ENCODE measurements around the gene LPO. TPM values are rescaled to one million over a fixed set of nuclear protein-coding genes. Genes with fewer than 3 reads are reported as not detected.
A peak's percentile ranks its signal among the peaks of the same experiment; 100 is the strongest.

The LPO gene
- total RNA-seq, 1 experiment from 2014 or later: not detected

- no TSS peak for BruUV-seq (replicated peaks)
- Histone ChIP-seq H3K36me3 (ENCODE audit: low read depth, low read length) (no peaks in the 10 kb centered on the region), H3K4me2 (ENCODE audit: low read length) (no peak overlapping the region), H3K9me3 (ENCODE audit: low read length) (no peaks in the 10 kb centered on the region), H3K27ac (ENCODE audit: low read length) (no peak overlapping the region), H3F3A (ENCODE audit: low read length, unreplicated experiment) (no peaks in the 10 kb centered on the region), H3K9ac (ENCODE audit: low read length) (no peak overlapping the region), H3K9me2 (replicated peaks; ENCODE audit: low read length) (no peaks in the 10 kb centered on the region), H3K79me2 (ENCODE audit: low read length) (no peaks in the 10 kb centered on the region), H4K20me1 (ENCODE audit: low read length) (no peaks in the 10 kb centered on the region), H3K27me3 (ENCODE audit: low read length) (peaks cover 36% of the 10 kb centered on the region), H2AFZ (ENCODE audit: low read length) (no peak overlapping the region), H3K4me1 (ENCODE audit: insufficient read depth, low read length) (peaks cover 5% of the 10 kb centered on the region; the same call in 1 of the 2 replicates), H3K4me3 (ENCODE audit: low read length) (no peak overlapping the region)
- intact Hi-C loops (cut with micrococcal nuclease): loop anchor here (5.0 kb wide), 1 partner anchor 201 kb away; no protein-coding TSS in a partner anchor
- CTCF ChIA-PET: no interaction called here
- DNase-seq (no peak), ATAC-seq (no peak)
- TF ChIP-seq EZH2phosphoT487 (IDR thresholded peaks at IDR 0.05; ENCODE audit: borderline replicate concordance, low read length) (no peak), EZH2 (IDR thresholded peaks at IDR 0.05; ENCODE audit: low read length, unreplicated experiment) (no peak), CTCF (conservative IDR thresholded peaks at IDR 0.05; ENCODE audit: low read depth, low read length) (no peak)
- POLR2A ChIA-PET (ENCODE audit: unreplicated experiment): no interaction called here
Observed at GRCh38 chr17:58246781-58247180, 8.4 kb downstream of the LPO start.

- ChIA-PET POLR2A (ENCODE audit: unreplicated experiment) (no interaction called here), CTCF (interaction anchor here (0.6 kb wide), 1 partner anchor 149 kb away, joined by 3 read pairs; no protein-coding TSS in a partner anchor)
- Histone ChIP-seq H3K27me3 (ENCODE audit: low read length) (peaks cover 34% of the 10 kb centered on the region), H3K9me2 (replicated peaks; ENCODE audit: low read length) (no peaks in the 10 kb centered on the region), H3K4me3 (ENCODE audit: low read length) (no peak overlapping the region), H3K79me2 (ENCODE audit: low read length) (no peaks in the 10 kb centered on the region), H3K36me3 (ENCODE audit: low read depth, low read length) (no peaks in the 10 kb centered on the region), H4K20me1 (ENCODE audit: low read length) (no peaks in the 10 kb centered on the region), H3K4me2 (ENCODE audit: low read length) (no peak overlapping the region), H3K9me3 (ENCODE audit: low read length) (no peaks in the 10 kb centered on the region), H3K27ac (ENCODE audit: low read length) (no peak overlapping the region), H3F3A (ENCODE audit: low read length, unreplicated experiment) (no peaks in the 10 kb centered on the region), H3K4me1 (ENCODE audit: insufficient read depth, low read length) (peaks cover 5% of the 10 kb centered on the region; the same call in 1 of the 2 replicates), H3K9ac (ENCODE audit: low read length) (no peak overlapping the region), H2AFZ (ENCODE audit: low read length) (no peak overlapping the region)
- intact Hi-C loops (cut with micrococcal nuclease): loop anchor here (2.0 to 5.0 kb wide), 2 partner anchors 23 to 200 kb away; no protein-coding TSS in a partner anchor
- no TSS peak for BruUV-seq (replicated peaks)
- TF ChIP-seq CTCF (conservative IDR thresholded peaks at IDR 0.05; ENCODE audit: low read depth, low read length) (no peak), EZH2 (IDR thresholded peaks at IDR 0.05; ENCODE audit: low read length, unreplicated experiment) (no peak), EZH2phosphoT487 (IDR thresholded peaks at IDR 0.05; ENCODE audit: borderline replicate concordance, low read length) (no peak)
- ATAC-seq: no peak
- no peak for DNase-seq
Observed at GRCh38 chr17:58247511-58248363, 9.4 kb downstream of the LPO start.

- Histone ChIP-seq H3K79me2 (ENCODE audit: low read length) (no peaks in the 10 kb centered on the region), H3K4me3 (ENCODE audit: low read length) (no peak overlapping the region), H3K36me3 (ENCODE audit: low read depth, low read length) (no peaks in the 10 kb centered on the region), H3K27ac (ENCODE audit: low read length) (no peak overlapping the region), H3K9me2 (replicated peaks; ENCODE audit: low read length) (no peaks in the 10 kb centered on the region), H4K20me1 (ENCODE audit: low read length) (no peaks in the 10 kb centered on the region), H3K9me3 (ENCODE audit: low read length) (no peaks in the 10 kb centered on the region), H2AFZ (ENCODE audit: low read length) (no peak overlapping the region), H3K27me3 (ENCODE audit: low read length) (peaks cover 30% of the 10 kb centered on the region), H3K4me2 (ENCODE audit: low read length) (peak overlapping the region; percentile 79; the same call in 1 of the 2 replicates), H3F3A (ENCODE audit: low read length, unreplicated experiment) (no peaks in the 10 kb centered on the region), H3K4me1 (ENCODE audit: insufficient read depth, low read length) (peaks cover 5% of the 10 kb centered on the region; the same call in 1 of the 2 replicates), H3K9ac (ENCODE audit: low read length) (no peak overlapping the region)
- ATAC-seq (no peak), DNase-seq (no peak)
- ChIA-PET CTCF (interaction anchor here (0.5 kb wide), 1 partner anchor 221 kb away, joined by 9 read pairs; no protein-coding TSS in a partner anchor), POLR2A (ENCODE audit: unreplicated experiment) (no interaction called here)
- TF ChIP-seq EZH2phosphoT487 (IDR thresholded peaks at IDR 0.05; ENCODE audit: borderline replicate concordance, low read length) (no peak), EZH2 (IDR thresholded peaks at IDR 0.05; ENCODE audit: low read length, unreplicated experiment) (no peak), CTCF (conservative IDR thresholded peaks at IDR 0.05; ENCODE audit: low read depth, low read length) (no peak)
- BruUV-seq (replicated peaks): no TSS peak
- intact Hi-C loops (cut with micrococcal nuclease): loop anchor here (2.0 to 5.0 kb wide), 2 partner anchors 24 to 198 kb away; no protein-coding TSS in a partner anchor
Observed at GRCh38 chr17:58248955-58249269, 10.5 kb downstream of the LPO start.

Data from PC-3 (cell line).